HG03135 (cell line): ENCODE measurements around the gene CCDC7.
"Not testable (repeated sequence)": the region's sequence is repeated elsewhere in the genome, so short reads cannot be mapped to it uniquely, and the experiment has no call there.

Experiments used
- ATAC-seq: cut with Tn5 transposase; IDR thresholded peaks from one replicate; pipeline ENCODE4 v1.9.1; 2021; ENCODE audit warnings: mild to moderate bottlenecking, moderate library complexity; ENCODE audit not compliant: unreplicated experiment

Gene CCDC7

GRCh38 chr10:32854435-32854834, 408.5 kb downstream of the CCDC7 start:
- no peak for ATAC-seq

- ATAC-seq = no peak
Measured at GRCh38 chr10:32865170-32865569, 419.2 kb downstream of the CCDC7 start.

- ATAC-seq = no peak
Measured at GRCh38 chr10:32877915-32878314, 432.0 kb downstream of the CCDC7 start.

GRCh38 chr10:32878646-32879045, 432.7 kb downstream of the CCDC7 start:
- no peak for ATAC-seq

GRCh38 chr10:32882076-32882475, 436.1 kb downstream of the CCDC7 start:
- no peak for ATAC-seq

GRCh38 chr10:32887481-32887880, 441.5 kb downstream of the CCDC7 start:
- no peak for ATAC-seq

- no peak for ATAC-seq
Measured at GRCh38 chr10:32888161-32888927, 442.4 kb downstream of the CCDC7 start.

GRCh38 chr10:32889631-32890212, 443.8 kb downstream of the CCDC7 start:
- no peak for ATAC-seq

GRCh38 chr10:32890444-32890843, 444.5 kb downstream of the CCDC7 start:
- no peak for ATAC-seq

GRCh38 chr10:32891261-32891660, 445.3 kb downstream of the CCDC7 start:
- no peak for ATAC-seq

GRCh38 chr10:32893434-32893833, 447.5 kb downstream of the CCDC7 start:
- ATAC-seq = no peak

- no peak for ATAC-seq
Measured at GRCh38 chr10:32893916-32894664, 448.1 kb downstream of the CCDC7 start.

- ATAC-seq = not testable (repeated sequence)
Measured at GRCh38 chr10:32895200-32895968, 449.4 kb downstream of the CCDC7 start.

GRCh38 chr10:32901815-32902214, 455.9 kb downstream of the CCDC7 start:
- ATAC-seq = no peak

- ATAC-seq = no peak
Measured at GRCh38 chr10:32905466-32905865, 459.5 kb downstream of the CCDC7 start.

GRCh38 chr10:32906595-32906994, 460.7 kb downstream of the CCDC7 start:
- no peak for ATAC-seq

GRCh38 chr10:32909456-32909855, 463.5 kb downstream of the CCDC7 start:
- ATAC-seq = no peak

- not testable (repeated sequence) for ATAC-seq
Measured at GRCh38 chr10:32909970-32910369, 464.0 kb downstream of the CCDC7 start.

GRCh38 chr10:32911285-32912016, 465.5 kb downstream of the CCDC7 start:
- no peak for ATAC-seq

- ATAC-seq = not testable (repeated sequence)
Measured at GRCh38 chr10:32917817-32918216, 471.9 kb downstream of the CCDC7 start.
